GM12865 (cell line): ENCODE data around the gene KLRD1.

Experiments used
- DNase-seq: peaks from one replicate; pipeline ENCODE4 v3.0.0; 2010; ENCODE audit warnings: low read depth
- H3K4me3 ChIP-seq: 2 replicates; pipeline ENCODE4 v1.5.1; 2011; ENCODE audit warnings: mild to moderate bottlenecking, low read depth, low read length, control low read depth
- CTCF ChIP-seq: IDR thresholded peaks from 2 replicates; pipeline ENCODE4 v1.5.1; 2011; ENCODE audit warnings: low read length, control low read depth, low read depth, inconsistent platforms; ENCODE audit not compliant: insufficient read depth; ENCODE audit errors: missing control alignments

The KLRD1 gene

GRCh38 chr12:10283027-10283426, 24.6 kb upstream of the KLRD1 start:
- no peak for TF ChIP-seq CTCF
- DNase-seq: no peak
- no peak overlapping the region for H3K4me3 ChIP-seq

- TF ChIP-seq CTCF: no peak
- no peak overlapping the region for H3K4me3 ChIP-seq
- peak; percentile 57 for DNase-seq
These were observed 21.8 kb upstream of the KLRD1 start for GRCh38 chr12:10285919-10286318.

GRCh38 chr12:10289005-10289754, 18.5 kb upstream of the KLRD1 start:
- TF ChIP-seq CTCF: no peak
- DNase-seq: peak; percentile 74
- no peak overlapping the region for H3K4me3 ChIP-seq

- no peak for DNase-seq
- no peak for TF ChIP-seq CTCF
- H3K4me3 ChIP-seq: no peak overlapping the region
These were observed 16.6 kb upstream of the KLRD1 start for GRCh38 chr12:10291030-10291429.

GRCh38 chr12:10293151-10293550, 14.5 kb upstream of the KLRD1 start:
- no peak for TF ChIP-seq CTCF
- H3K4me3 ChIP-seq: no peak overlapping the region
- DNase-seq: peak; percentile 64

GRCh38 chr12:10293570-10294227, 14.0 kb upstream of the KLRD1 start:
- peak; percentile 55 for DNase-seq
- no peak for TF ChIP-seq CTCF
- H3K4me3 ChIP-seq: no peak overlapping the region
